GM10266 (cell line): ENCODE results near the gene RSU1.
"Not testable (repeated sequence)": the region's sequence is repeated elsewhere in the genome, so short reads cannot be mapped to it uniquely, and the experiment has no call there.

ENCODE experiments used
- DNase-seq: peaks from one replicate; pipeline ENCODE4 v3.0.0; 2012; ENCODE audit errors: extremely low spot score
- CTCF ChIP-seq: IDR thresholded peaks from 2 replicates; pipeline ENCODE4 v1.5.1; 2012; ENCODE audit warnings: mild to moderate bottlenecking, low read depth; ENCODE audit not compliant: control insufficient read depth, insufficient read depth; ENCODE audit errors: missing control alignments

RSU1 gene

GRCh38 chr10:16847644-16848043 lies 30.4 kb upstream of the RSU1 start:
- TF ChIP-seq CTCF = no peak
- DNase-seq = no peak

DNA sequence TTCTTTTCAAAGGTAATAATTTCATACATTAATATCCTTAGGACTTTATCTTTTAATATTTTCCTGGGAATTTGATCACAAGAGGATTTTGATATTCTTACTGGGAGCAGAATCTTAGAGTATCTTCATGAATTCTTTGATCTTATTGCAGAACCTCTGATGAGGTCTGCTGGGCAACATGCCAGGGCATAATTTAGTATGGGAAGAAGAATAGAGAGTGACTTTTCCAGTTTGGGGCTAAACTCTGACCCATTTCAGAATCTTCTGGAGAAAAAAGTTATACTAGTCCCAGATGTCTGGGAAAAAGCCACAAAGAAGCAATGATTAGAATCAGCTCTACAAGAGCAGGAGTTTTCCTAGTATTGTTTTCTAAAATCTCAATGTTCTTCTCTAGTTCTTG lies 28.0 kb upstream of the RSU1 start:
- DNase-seq = no peak
- TF ChIP-seq CTCF = no peak

DNA sequence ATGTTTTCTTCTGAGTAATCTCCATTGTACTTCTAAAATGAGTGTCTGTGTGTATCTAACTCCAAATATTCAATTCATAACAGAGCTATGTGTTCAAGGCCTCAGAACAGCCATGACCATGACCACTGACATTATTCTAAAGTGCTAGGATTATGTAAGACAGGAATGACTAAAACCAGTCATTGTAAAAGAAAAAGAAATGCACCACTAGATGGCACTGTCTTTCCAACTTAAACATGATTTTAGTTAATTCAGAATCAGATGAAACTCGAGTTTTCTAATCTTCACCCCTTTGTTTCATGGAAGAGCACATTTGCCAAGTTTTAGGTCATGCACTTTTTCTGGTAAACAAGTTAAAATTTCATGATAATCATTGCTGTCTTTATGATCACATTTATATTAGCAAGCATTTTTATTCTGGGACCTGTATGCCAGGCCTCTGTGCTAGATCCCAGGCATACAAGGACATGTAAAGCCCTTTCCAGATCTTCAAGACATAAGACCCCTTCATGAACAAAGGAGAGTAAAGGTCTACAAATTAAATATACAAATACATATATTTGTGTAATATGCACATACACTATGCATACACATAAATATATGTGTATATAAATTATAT lies 26.1 kb upstream of the RSU1 start:
- TF ChIP-seq CTCF = peak; percentile 56
- DNase-seq = peak; percentile 13

DNA sequence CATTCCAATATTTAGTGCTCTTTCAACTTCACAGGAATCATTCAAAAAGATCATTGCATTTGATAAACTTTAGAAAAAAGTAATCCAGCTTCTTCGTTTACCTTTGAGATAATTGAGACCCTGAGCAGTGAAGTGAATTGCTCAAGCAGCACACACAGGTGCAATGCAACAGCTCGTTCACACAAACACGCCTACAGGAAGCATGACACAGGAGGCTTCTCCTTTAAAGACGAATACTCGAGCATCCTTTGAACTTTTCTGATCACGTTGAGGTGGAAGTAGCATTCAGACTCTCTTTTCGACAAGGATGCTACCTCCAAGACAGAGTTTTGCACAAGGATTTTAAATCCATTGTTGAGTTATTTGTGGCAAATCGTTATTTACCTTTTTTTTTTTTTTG lies 18.0 kb upstream of the RSU1 start:
- TF ChIP-seq CTCF = no peak
- no peak for DNase-seq

DNA sequence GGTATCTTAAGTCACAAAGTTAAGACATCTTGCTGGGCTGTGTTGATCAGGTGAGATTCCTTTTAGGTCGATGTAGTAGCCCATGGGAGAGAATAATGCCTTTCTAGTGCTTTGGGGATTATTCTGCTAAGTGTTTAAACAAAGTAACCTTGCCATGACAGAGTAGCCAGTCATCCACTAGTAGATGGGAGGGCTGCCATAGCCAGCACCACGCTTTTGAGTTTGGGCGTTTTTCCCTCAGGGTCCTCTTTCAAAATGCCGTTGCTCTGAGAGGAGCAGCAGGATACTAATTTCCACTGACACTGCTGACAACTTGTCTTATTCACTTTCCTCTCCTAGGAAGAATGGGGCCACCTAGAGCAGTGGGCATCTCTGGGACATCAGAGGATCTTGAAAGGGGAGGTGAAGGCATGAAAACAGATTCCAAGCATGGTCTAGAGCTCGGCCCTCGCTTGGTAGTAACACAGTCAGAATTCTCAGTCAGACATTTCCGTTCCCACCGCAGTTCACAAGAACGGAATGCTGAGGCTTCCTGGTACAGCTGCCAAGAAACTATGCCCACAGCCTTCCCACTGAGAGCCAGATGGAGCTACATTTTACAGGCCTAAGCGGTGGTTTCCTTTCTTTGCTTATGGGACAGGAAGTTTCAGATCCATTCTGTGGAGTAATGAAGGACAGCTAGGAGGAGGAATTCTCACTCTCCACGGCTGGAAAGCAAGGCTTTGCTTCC lies 15.3 kb upstream of the RSU1 start:
- TF ChIP-seq CTCF = no peak
- no peak for DNase-seq

- TF ChIP-seq CTCF = no peak
- no peak for DNase-seq
These were observed 11.5 kb upstream of the RSU1 start for GRCh38 chr10:16828701-16829175.

- DNase-seq = no peak
- peak; percentile 58 for TF ChIP-seq CTCF
These were observed 10.9 kb upstream of the RSU1 start for GRCh38 chr10:16828114-16828568.

DNA sequence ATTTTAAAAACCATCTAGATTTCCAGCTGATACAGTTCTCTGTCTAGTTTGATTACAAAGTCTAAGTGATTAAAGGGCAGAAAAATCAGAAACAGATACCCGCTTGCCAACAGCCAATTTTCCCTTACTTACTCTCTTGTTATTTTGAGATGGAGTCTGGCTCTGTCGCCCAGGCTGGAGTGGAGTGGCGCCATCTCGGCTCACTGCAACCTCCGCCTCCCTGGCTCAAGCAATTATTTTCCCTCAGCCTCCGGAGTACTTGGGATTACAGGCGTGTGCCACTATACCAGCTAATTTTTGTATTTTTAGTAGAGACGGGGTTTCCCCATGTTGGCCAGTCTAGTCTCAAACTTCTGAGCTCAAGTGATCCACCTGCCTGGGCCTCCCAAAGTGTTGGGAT lies 10.2 kb upstream of the RSU1 start:
- not testable (repeated sequence) for DNase-seq
